ENCODE results near the gene MAFB. TPM values are rescaled to one million over a fixed set of nuclear protein-coding genes. Genes with fewer than 3 reads are reported as not detected.

Gene MAFB
- total RNA-seq, 1 donor: 1.5 TPM

DNA sequence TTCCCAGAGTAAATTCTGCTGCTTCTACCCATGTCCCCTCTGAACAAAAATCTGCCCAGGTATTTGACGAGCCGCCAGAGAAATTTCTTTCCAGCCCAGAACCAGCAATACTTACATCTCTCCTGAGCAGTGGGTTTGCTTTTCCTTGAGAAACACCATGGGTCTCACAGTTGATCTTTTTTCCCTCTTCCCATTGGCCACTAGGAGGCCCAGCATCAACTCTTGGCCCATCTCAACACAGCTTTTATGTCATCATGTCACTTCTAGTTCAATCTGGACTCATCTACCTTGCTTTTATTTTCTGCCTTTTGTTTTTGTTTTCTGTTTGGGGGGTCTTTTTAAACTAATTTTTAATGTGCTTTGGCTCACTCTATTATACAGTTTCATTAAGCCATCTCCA lies 18.8 kb downstream of the MAFB start:
- TF ChIP-seq CTCF (IDR thresholded peaks at IDR 0.05; ENCODE audit: insufficient read depth, low read length): peak; percentile 14
- no peak overlapping the region for H3K4me3 ChIP-seq (ENCODE audit: low read depth, low read length)
- DNase-seq (ENCODE audit: low read depth): no peak

DNA sequence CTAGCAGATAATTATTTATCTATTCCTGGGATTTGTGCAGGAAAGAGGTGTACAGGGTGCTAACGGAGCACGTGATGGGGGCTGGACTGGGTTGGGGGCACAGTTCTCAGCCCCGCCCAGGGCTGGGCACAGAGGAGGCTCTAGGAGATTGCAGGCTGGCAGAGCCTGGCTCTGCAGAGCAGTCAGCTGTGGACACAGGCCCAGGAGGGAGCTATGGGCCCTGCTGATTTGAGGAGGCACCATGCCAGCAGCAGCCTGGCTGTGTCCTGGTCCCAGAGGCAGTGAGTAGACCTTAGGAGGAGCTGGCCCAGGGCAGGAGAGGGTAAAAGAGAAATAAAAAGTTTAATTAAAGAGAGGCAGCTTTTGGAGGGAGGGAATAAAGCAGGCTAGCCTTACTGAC lies 19.3 kb downstream of the MAFB start:
- H3K4me3 ChIP-seq (ENCODE audit: low read depth, low read length): no peak overlapping the region
- no peak for DNase-seq (ENCODE audit: low read depth)
- TF ChIP-seq CTCF (IDR thresholded peaks at IDR 0.05; ENCODE audit: insufficient read depth, low read length): no peak

DNA sequence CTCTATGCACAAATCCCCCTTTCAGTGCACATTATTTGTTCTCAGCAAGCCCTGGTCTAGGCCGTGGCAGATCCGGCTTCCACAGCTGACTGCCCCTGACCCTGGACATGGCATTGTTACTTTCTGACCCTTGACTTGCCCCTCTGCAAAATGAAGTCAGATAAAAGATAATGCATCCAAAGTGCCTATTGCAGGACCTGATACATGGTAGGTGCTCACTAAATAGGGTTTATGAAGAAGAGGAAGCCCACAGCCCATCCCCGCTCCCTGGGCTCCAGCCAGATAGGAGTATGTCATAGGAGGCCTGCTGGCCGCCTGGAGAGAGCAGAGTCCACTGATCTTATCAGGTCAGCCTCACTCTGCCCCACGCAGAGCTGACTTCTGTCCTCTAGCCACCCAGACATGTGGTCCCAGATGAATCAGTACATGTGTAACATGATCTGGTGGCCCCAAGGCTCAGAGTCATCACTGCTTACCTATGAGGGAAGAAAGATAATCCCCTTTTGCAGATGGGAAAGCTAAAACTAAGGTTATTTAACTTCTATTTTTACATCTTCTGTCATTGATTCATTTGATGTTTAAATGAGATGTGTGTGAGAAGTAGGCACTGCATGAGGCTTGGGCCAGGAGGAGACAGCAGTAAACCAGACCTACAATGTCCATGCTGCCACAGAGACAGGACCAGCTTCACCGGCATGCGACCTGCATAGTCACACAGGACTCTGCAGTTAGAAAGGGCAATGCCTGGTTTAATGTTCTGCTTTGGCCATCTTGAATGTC lies 20.4 kb downstream of the MAFB start:
- no peak overlapping the region for H3K4me3 ChIP-seq (ENCODE audit: low read depth, low read length)
- TF ChIP-seq CTCF (IDR thresholded peaks at IDR 0.05; ENCODE audit: insufficient read depth, low read length): no peak
- no peak for DNase-seq (ENCODE audit: low read depth)

DNA sequence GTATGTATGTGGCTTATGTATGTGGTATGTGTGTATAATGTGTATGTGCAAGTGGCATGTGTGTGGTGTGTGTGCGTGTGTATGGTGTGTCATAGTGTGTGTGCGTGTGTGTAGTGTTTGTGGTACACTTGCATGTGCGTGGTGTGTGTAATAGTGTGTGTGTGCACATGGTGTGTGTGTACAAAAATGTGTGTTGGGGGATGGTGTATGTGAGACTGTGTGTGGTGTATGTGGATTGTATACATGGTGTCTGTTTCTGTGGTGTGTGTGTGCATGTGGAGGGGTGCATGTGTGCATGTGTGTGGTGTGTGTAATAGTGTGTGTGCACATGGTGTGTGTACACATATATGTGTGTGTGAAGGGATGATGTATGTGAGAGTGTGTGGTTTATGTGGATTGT lies 21.5 kb downstream of the MAFB start:
- TF ChIP-seq CTCF (IDR thresholded peaks at IDR 0.05; ENCODE audit: insufficient read depth, low read length): no peak
- no peak overlapping the region for H3K4me3 ChIP-seq (ENCODE audit: low read depth, low read length)
- DNase-seq (ENCODE audit: low read depth): no peak

GRCh38 chr20:40666336-40666735 lies 22.7 kb downstream of the MAFB start:
- no peak overlapping the region for H3K4me3 ChIP-seq (ENCODE audit: low read depth, low read length)
- DNase-seq (ENCODE audit: low read depth): no peak
- no peak for TF ChIP-seq CTCF (IDR thresholded peaks at IDR 0.05; ENCODE audit: insufficient read depth, low read length)

- DNase-seq (ENCODE audit: low read depth): no peak
- no peak for TF ChIP-seq CTCF (IDR thresholded peaks at IDR 0.05; ENCODE audit: insufficient read depth, low read length)
- no peak overlapping the region for H3K4me3 ChIP-seq (ENCODE audit: low read depth, low read length)
Measured at GRCh38 chr20:40664891-40665290, 24.1 kb downstream of the MAFB start.
